ENCODE measurements around the gene NLRC5. TPM values are rescaled to one million over a fixed set of nuclear protein-coding genes. Genes with fewer than 3 reads are reported as not detected.

Gene NLRC5
- total and polyA plus RNA-seq, 9 of the 15 experiments (the other 6 are each of a cell fraction or from before 2014, with no cell fraction given) = 0.59 to 0.71 TPM; not detected in 7

DNA sequence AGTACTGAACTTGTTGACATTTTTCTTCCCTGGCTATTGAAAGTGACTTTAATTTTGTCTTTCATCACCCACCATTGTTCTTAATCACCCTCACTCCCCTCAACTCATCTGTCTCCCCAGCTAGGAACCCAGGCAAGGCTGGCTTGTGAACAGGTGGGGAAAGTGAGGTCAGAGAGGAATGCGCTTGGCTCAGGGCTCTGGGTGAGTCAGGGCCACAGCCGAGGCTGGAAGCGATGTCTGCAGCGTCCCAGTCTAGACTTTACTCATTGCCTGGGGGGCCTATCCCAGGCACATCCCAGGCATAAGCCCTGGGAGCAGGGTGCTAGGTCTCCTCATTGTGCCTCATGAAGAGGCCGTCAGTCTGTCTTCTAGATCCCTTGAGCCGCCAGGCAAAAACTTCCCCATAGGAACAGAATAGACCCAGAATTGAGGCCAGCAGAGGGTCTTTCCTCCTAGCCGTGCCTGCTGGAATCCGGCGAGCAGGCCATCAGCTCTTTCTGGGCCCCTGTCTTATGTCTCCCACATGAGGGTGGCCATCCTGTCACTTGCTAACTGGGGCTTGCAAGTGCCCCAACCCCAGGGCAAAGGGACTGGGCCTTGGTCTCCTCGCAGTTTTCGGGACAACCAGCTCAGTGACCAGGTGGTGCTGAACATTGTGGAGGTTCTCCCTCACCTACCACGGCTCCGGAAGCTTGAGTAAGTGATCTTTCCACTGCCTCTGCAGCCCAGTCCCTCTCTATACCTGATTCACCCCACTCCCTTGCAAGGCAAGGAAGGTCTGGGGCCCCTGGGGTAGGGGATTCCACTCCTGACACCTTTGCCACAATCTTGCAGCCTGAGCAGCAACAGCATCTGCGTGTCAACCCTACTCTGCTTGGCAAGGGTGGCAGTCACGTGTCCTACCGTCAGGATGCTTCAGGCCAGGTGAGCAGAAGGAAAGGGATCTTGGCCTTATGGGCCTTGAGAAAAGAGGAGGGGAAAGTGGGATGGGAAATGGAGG is 40.1 kb downstream of the NLRC5 start:
- no TSS peak for BruUV-seq (replicated peaks)
- no peak for TF ChIP-seq MEF2A (IDR thresholded peaks at IDR 0.05; ENCODE audit: control insufficient read depth, low read depth, low read length)
- TF ChIP-seq, protein P1, sequence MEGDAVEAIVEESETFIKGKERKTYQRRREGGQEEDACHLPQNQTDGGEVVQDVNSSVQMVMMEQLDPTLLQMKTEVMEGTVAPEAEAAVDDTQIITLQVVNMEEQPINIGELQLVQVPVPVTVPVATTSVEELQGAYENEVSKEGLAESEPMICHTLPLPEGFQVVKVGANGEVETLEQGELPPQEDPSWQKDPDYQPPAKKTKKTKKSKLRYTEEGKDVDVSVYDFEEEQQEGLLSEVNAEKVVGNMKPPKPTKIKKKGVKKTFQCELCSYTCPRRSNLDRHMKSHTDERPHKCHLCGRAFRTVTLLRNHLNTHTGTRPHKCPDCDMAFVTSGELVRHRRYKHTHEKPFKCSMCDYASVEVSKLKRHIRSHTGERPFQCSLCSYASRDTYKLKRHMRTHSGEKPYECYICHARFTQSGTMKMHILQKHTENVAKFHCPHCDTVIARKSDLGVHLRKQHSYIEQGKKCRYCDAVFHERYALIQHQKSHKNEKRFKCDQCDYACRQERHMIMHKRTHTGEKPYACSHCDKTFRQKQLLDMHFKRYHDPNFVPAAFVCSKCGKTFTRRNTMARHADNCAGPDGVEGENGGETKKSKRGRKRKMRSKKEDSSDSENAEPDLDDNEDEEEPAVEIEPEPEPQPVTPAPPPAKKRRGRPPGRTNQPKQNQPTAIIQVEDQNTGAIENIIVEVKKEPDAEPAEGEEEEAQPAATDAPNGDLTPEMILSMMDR (IDR thresholded peaks at IDR 0.05 in 2 of 3, conservative IDR thresholded peaks at IDR 0.05 in 1 of 3; ENCODE audit: insufficient read depth in 2 of 3, low read depth in 1 of 3, low read length in 3 of 3) = no peak
- no peak for TF ChIP-seq COPS2 (conservative IDR thresholded peaks at IDR 0.05)
- no peak for TF ChIP-seq HNRNPL (IDR thresholded peaks at IDR 0.05; ENCODE audit: low read depth, low read length)
- no peak for TF ChIP-seq ZNF584 (CRISPR knock-in tag; IDR thresholded peaks at IDR 0.05; ENCODE audit: low read depth)
- TF ChIP-seq MBD2 (IDR thresholded peaks at IDR 0.05; ENCODE audit: borderline replicate concordance, low read depth) = no peak
- TF ChIP-seq, protein P2, sequence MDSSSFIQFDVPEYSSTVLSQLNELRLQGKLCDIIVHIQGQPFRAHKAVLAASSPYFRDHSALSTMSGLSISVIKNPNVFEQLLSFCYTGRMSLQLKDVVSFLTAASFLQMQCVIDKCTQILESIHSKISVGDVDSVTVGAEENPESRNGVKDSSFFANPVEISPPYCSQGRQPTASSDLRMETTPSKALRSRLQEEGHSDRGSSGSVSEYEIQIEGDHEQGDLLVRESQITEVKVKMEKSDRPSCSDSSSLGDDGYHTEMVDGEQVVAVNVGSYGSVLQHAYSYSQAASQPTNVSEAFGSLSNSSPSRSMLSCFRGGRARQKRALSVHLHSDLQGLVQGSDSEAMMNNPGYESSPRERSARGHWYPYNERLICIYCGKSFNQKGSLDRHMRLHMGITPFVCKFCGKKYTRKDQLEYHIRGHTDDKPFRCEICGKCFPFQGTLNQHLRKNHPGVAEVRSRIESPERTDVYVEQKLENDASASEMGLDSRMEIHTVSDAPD (CRISPR knock-in tag; IDR thresholded peaks at IDR 0.05) = no peak
- peaks cover 5% of the 10 kb centered on the region for H4K20me1 ChIP-seq (replicated peaks; ENCODE audit: control insufficient read depth, insufficient read depth, low read length)
- H3K9me3 ChIP-seq (replicated peaks; ENCODE audit: control insufficient read depth, insufficient read depth, low read depth, low read length) = no peaks in the 10 kb centered on the region
- H3K4me3 ChIP-seq = no peak overlapping the region
- DNase-seq (ENCODE audit: extremely low read depth in 1 of 4, low spot score in 3 of 4) (no peak), ATAC-seq (no peak), FAIRE-seq (no peak)
- 1% methylated on average over 16 of the region's 16 CpGs for WGBS (ENCODE audit: insufficient coverage, low coverage, missing lambda C conversion rate)
- no peaks in the 10 kb centered on the region for H3K36me3 ChIP-seq (ENCODE audit: control insufficient read depth, insufficient read depth, low read length)
- no peak overlapping the region for H2AFZ ChIP-seq (ENCODE audit: low read depth, low read length)
- H3K27ac ChIP-seq (ENCODE audit: extremely low read depth, low read depth, low read length) = no peak overlapping the region
- H3K9ac ChIP-seq (ENCODE audit: insufficient read depth in 1 of 2, low read depth in 2 of 2, low read length in 2 of 2) = no peak overlapping the region
- in situ Hi-C loops (cut with MboI) (no loop called here), intact Hi-C loops (cut with micrococcal nuclease) (no loop called here)
- POLR2A ChIA-PET = no interaction called here
- CTCF ChIA-PET (ENCODE audit: low intra/inter-chr PET ratio) = no interaction called here
- peaks cover 11 to 40% of the 10 kb centered on the region in 2 experiments; a peak in 4 of 5 replicates for H3K27me3 ChIP-seq (ENCODE audit: control insufficient read depth in 2 of 2, insufficient read depth in 2 of 2, low read length in 2 of 2)
- H3K4me2 ChIP-seq (ENCODE audit: insufficient read depth, low read length) = no peak overlapping the region
- no peaks in the 10 kb centered on the region for H3K9me1 ChIP-seq (ENCODE audit: control insufficient read depth, insufficient read depth, low read length)
- H3K79me2 ChIP-seq (ENCODE audit: control insufficient read depth, insufficient read depth, low read length) = no peaks in the 10 kb centered on the region
- H3K4me1 ChIP-seq (replicated peaks in 1 of 2; ENCODE audit: control insufficient read depth in 2 of 2, insufficient read depth in 2 of 2, low read length in 2 of 2) = no peaks in the 10 kb centered on the region
